CD4-positive, CD25-positive, alpha-beta regulatory T cell (primary cell): ENCODE measurements around the gene RNASE11. TPM values are rescaled to one million over a fixed set of nuclear protein-coding genes. Genes with fewer than 3 reads are reported as not detected.
"Not testable (repeated sequence)": the region's sequence is repeated elsewhere in the genome, so short reads cannot be mapped to it uniquely, and the experiment has no call there.

Experiments
- ATAC-seq, 2 donors: fragments of 150-1000 bp; cut with Tn5 transposase; one replicate each; pipeline ENCODE4 v1.10.0; 2021; ENCODE audit warnings: low read depth in 2 of 2, moderate number of reproducible peaks in 2 of 2, moderate library complexity in 1 of 2
- DNase-seq, 3 donors: peaks; one replicate each; pipeline versions ENCODE4 v3.0.0 to v3.0.0-alpha.2; 2012 to 2022; ENCODE audit warnings: mixed read lengths in 1 of 3
- H3K27ac ChIP-seq: one replicate; pipeline ENCODE4 v1.7.0; 2013; ENCODE audit warnings: mild to moderate bottlenecking, low read length; ENCODE audit not compliant: insufficient read depth, poor library complexity, severe bottlenecking
- H3K27me3 ChIP-seq: one replicate; pipeline ENCODE4 v1.7.0; 2013; ENCODE audit warnings: low read length; ENCODE audit not compliant: control insufficient read depth, insufficient read depth
- H3K36me3 ChIP-seq: one replicate; pipeline ENCODE4 v1.7.0; 2013; ENCODE audit warnings: mild to moderate bottlenecking, low read length, moderate library complexity; ENCODE audit not compliant: control insufficient read depth, insufficient read depth
- H3K4me1 ChIP-seq: 2 replicates; pipeline ENCODE4 v1.7.0; 2013; ENCODE audit warnings: mild to moderate bottlenecking, low read length; ENCODE audit not compliant: insufficient read depth, control insufficient read depth, poor library complexity, severe bottlenecking
- H3K4me3 ChIP-seq: one replicate; pipeline ENCODE4 v1.7.0; 2013; ENCODE audit warnings: low read depth, mild to moderate bottlenecking, low read length, moderate library complexity
- H3K9me3 ChIP-seq, 2 experiments: 1 replicate in 1 of 2; 2 replicates in 1 of 2; pipeline ENCODE4 v1.7.0; 2013; ENCODE audit warnings: low read length in 2 of 2, mild to moderate bottlenecking in 1 of 2, moderate library complexity in 1 of 2; ENCODE audit not compliant: control insufficient read depth in 2 of 2
- H3K27ac Mint-ChIP-seq, 3 donors: one replicate each; pipeline ENCODE4 v1.8.0; 2020 to 2022; ENCODE audit warnings: mild to moderate bottlenecking in 3 of 3, mixed read lengths in 3 of 3, moderate library complexity in 2 of 3
- H3K27me3 Mint-ChIP-seq: one replicate; pipeline ENCODE4 v1.8.0; 2022; ENCODE audit warnings: mild to moderate bottlenecking, mixed read lengths
- H3K36me3 Mint-ChIP-seq: one replicate; pipeline ENCODE4 v1.8.0; 2020; ENCODE audit warnings: mixed read lengths
- H3K4me1 Mint-ChIP-seq, 4 donors: one replicate each; pipeline ENCODE4 v1.8.0; 2020 to 2022; ENCODE audit warnings: mixed read lengths in 4 of 4, mild to moderate bottlenecking in 1 of 4
- H3K4me3 Mint-ChIP-seq, 4 donors: one replicate each; pipeline ENCODE4 v1.8.0; 2020 to 2022; ENCODE audit warnings: mild to moderate bottlenecking in 4 of 4, mixed read lengths in 4 of 4, moderate library complexity in 3 of 4
- H3K9me3 Mint-ChIP-seq, 7 donors: one replicate each; pipeline ENCODE4 v1.8.0; 2020 to 2022; ENCODE audit warnings: mixed read lengths in 7 of 7, mild to moderate bottlenecking in 3 of 7, moderate library complexity in 2 of 7
- polyA plus RNA-seq, 4 donors: library from polyadenylated mRNA; unstranded; fragments of 300-500 nt; fragmentation: Illumina TruSeq; gene quantifications; one replicate each; pipeline ENCODE4 v1.2.3, GENCODE V29; 2021
- total RNA-seq: library from RNA; stranded (reverse); gene quantifications from one replicate; pipeline ENCODE4 v1.2.3, GENCODE V29; 2022

The RNASE11 gene
- total and polyA plus RNA-seq, 5 donors from 2014 or later: not detected

DNA sequence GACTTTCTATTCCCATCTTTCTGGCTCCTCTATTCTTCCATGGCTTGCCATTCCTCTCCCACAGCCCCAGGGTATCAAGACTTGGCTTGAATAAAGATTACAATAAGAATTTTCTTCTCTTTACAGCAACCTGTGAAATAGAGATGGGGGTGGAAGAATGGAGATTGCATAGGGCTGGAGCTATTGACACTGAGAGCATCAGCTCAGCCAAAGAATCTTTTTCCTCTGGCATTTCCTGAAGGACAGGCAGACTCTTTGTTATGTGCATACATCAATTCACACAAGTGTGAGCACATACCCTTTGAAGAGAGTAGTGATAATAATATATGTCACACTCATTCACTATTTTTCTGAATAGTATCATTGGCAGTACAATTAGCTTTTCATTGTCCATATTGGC is 4.7 kb downstream of the RNASE11 start:
- no peak for DNase-seq
- Mint-ChIP-seq H3K9me3 (peaks cover 0 to 6% (median 0%) of the 10 kb centered on the region in 7 donors), H3K4me1 (peaks cover 0 to 2% (median 0%) of the 10 kb centered on the region in 4 donors), H3K27ac (no peak overlapping the region), H3K27me3 (peaks cover 14% of the 10 kb centered on the region), H3K4me3 (no peak overlapping the region), H3K36me3 (no peaks in the 10 kb centered on the region)
- ATAC-seq: no peak
- no peaks in the 10 kb centered on the region for H3K4me1 ChIP-seq
- no peak overlapping the region for H3K27ac ChIP-seq
- no peak overlapping the region for H3K4me3 ChIP-seq
- H3K36me3 ChIP-seq: no peaks in the 10 kb centered on the region
- H3K9me3 ChIP-seq: no peaks in the 10 kb centered on the region
- H3K27me3 ChIP-seq: peaks cover 23% of the 10 kb centered on the region

- Histone ChIP-seq H3K4me3 (no peak overlapping the region), H3K36me3 (no peaks in the 10 kb centered on the region), H3K27ac (no peak overlapping the region), H3K27me3 (peaks cover 18% of the 10 kb centered on the region), H3K4me1 (no peaks in the 10 kb centered on the region), H3K9me3 (no peaks in the 10 kb centered on the region)
- ATAC-seq (no peak), DNase-seq (no peak)
- no peaks in the 10 kb centered on the region for H3K36me3 Mint-ChIP-seq
- no peaks in the 10 kb centered on the region for H3K4me1 Mint-ChIP-seq
- peaks cover 0 to 1% (median 0%) of the 10 kb centered on the region in 7 donors for H3K9me3 Mint-ChIP-seq
- no peak overlapping the region for H3K27ac Mint-ChIP-seq
- peaks cover 7% of the 10 kb centered on the region for H3K27me3 Mint-ChIP-seq
- H3K4me3 Mint-ChIP-seq: no peak overlapping the region
Measured at GRCh38 chr14:20580242-20580641, 7.6 kb downstream of the RNASE11 start.

DNA sequence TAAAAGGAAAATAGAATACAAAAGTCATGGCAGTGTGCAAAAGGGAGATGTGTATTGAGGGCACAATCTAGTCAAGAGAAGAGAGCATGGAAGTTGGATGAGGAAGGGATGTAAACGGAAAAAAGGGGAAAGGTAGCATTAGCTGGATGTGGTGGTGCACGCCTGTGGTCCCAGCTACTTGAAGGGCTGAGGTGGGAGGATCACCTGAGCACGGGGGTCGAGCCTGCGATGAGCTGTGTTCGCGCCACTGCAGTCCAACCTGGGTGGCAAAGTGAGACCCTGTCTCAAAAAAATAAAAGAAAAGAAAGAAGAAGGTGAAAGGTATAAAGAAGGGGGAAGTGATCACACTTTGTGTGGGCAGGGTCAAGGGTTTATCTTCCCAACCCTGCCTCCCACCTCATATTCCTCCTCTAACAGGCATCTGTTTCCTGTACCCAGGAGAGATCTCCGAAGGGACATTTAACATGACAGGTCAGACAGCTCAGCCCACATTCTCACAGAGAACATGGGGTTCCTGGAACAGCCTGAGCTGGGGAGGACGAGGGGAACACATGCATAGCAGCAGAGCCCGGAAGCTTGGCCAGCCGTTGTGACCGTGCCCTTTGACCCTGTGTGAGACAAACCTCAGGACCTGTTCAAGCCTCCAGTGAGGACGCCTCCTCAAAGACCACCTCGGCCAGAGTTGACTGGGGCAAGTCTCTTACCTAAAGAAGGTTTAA is 8.9 kb downstream of the RNASE11 start:
- Histone ChIP-seq H3K9me3 (no peaks in the 10 kb centered on the region), H3K4me1 (no peaks in the 10 kb centered on the region), H3K27ac (no peak overlapping the region), H3K36me3 (no peaks in the 10 kb centered on the region), H3K27me3 (peaks cover 14% of the 10 kb centered on the region), H3K4me3 (no peak overlapping the region)
- H3K4me3 Mint-ChIP-seq: no peak overlapping the region
- H3K4me1 Mint-ChIP-seq: no peaks in the 10 kb centered on the region
- no peak overlapping the region for H3K27ac Mint-ChIP-seq
- H3K9me3 Mint-ChIP-seq: peaks cover 0 to 1% (median 0%) of the 10 kb centered on the region in 7 donors
- no peaks in the 10 kb centered on the region for H3K36me3 Mint-ChIP-seq
- ATAC-seq (no peak), DNase-seq (no peak)
- H3K27me3 Mint-ChIP-seq: peaks cover 7% of the 10 kb centered on the region

GRCh38 chr14:20578325-20578724 is 9.5 kb downstream of the RNASE11 start:
- H3K4me1 Mint-ChIP-seq: no peaks in the 10 kb centered on the region
- Histone ChIP-seq H3K9me3 (no peaks in the 10 kb centered on the region), H3K36me3 (no peaks in the 10 kb centered on the region), H3K27ac (no peak overlapping the region), H3K27me3 (peaks cover 11% of the 10 kb centered on the region), H3K4me3 (no peak overlapping the region), H3K4me1 (no peaks in the 10 kb centered on the region)
- no peak overlapping the region for H3K4me3 Mint-ChIP-seq
- H3K36me3 Mint-ChIP-seq: no peaks in the 10 kb centered on the region
- H3K9me3 Mint-ChIP-seq: peaks cover 0 to 1% (median 0%) of the 10 kb centered on the region in 7 donors
- no peak for ATAC-seq
- DNase-seq: no peak
- H3K27ac Mint-ChIP-seq: no peak overlapping the region
- peaks cover 7% of the 10 kb centered on the region for H3K27me3 Mint-ChIP-seq

GRCh38 chr14:20572382-20572990 is 15.3 kb downstream of the RNASE11 start:
- not testable (repeated sequence) for H3K36me3 Mint-ChIP-seq, H3K27me3 Mint-ChIP-seq, H3K4me3 ChIP-seq, H3K27me3 ChIP-seq, ATAC-seq, H3K36me3 ChIP-seq, H3K4me1 Mint-ChIP-seq, H3K27ac Mint-ChIP-seq, DNase-seq, H3K4me1 ChIP-seq, H3K27ac ChIP-seq, H3K4me3 Mint-ChIP-seq
- H3K9me3 Mint-ChIP-seq: peaks cover 0 to 17% (median 1%) of the 10 kb centered on the region in 7 donors
- H3K9me3 ChIP-seq: peaks cover 10 to 14% of the 10 kb centered on the region in 2 experiments

- H3K27ac ChIP-seq: not testable (repeated sequence)
Measured at GRCh38 chr14:20570720-20571119, 17.1 kb downstream of the RNASE11 start.

DNA sequence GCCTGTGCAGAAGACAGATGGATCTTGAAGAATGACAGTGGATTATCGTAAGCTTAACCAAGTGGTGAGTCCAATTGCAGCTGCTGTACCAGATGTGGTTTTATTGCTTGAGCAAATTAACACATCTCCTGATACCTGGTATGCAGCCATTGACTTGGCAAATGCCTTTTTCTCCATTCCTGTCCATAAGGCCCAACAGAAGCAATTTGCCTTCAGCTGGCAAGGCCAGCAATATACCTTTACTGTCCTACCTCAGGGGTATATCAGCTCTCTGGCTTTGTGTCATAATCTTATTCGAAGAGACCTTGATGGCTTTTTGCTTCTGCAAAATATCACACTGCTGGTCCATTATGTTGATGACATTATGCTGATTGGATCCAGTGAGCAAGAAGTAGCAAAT is 17.9 kb downstream of the RNASE11 start:
- peaks cover 0 to 17% (median 1%) of the 10 kb centered on the region in 7 donors for H3K9me3 Mint-ChIP-seq
- not testable (repeated sequence) for DNase-seq, H3K36me3 ChIP-seq, H3K27ac ChIP-seq, H3K27ac Mint-ChIP-seq, H3K36me3 Mint-ChIP-seq, H3K4me3 Mint-ChIP-seq, H3K4me1 ChIP-seq, H3K4me3 ChIP-seq, H3K27me3 ChIP-seq, ATAC-seq, H3K4me1 Mint-ChIP-seq
- peaks cover 14% of the 10 kb centered on the region for H3K27me3 Mint-ChIP-seq
- H3K9me3 ChIP-seq: peaks cover 10 to 14% of the 10 kb centered on the region in 2 experiments

More at GRCh38 chr14:20570720-20571119, 17.1 kb downstream of the RNASE11 start:
- not testable (repeated sequence) for H3K4me1 Mint-ChIP-seq, H3K36me3 Mint-ChIP-seq, H3K27ac Mint-ChIP-seq, H3K4me3 ChIP-seq, H3K4me3 Mint-ChIP-seq, H3K4me1 ChIP-seq, ATAC-seq, H3K27me3 ChIP-seq, DNase-seq, H3K36me3 ChIP-seq
- Mint-ChIP-seq H3K27me3 (peaks cover 11% of the 10 kb centered on the region), H3K9me3 (peaks cover 0 to 17% (median 1%) of the 10 kb centered on the region in 7 donors)
- H3K9me3 ChIP-seq: peaks cover 10 to 14% of the 10 kb centered on the region in 2 experiments
